Middle frontal gyrus (tissue), 1 donor: Measurements from ENCODE around the gene RGS6.

Experiments
- DNase-seq: peaks from one replicate; pipeline ENCODE4 v3.0.0-alpha.2; 2015; ENCODE audit warnings: low spot score; ENCODE audit errors: extremely low spot score

Gene RGS6

GRCh38 chr14:72155379-72155993, 223.3 kb downstream of the RGS6 start:
- no peak for DNase-seq

DNA sequence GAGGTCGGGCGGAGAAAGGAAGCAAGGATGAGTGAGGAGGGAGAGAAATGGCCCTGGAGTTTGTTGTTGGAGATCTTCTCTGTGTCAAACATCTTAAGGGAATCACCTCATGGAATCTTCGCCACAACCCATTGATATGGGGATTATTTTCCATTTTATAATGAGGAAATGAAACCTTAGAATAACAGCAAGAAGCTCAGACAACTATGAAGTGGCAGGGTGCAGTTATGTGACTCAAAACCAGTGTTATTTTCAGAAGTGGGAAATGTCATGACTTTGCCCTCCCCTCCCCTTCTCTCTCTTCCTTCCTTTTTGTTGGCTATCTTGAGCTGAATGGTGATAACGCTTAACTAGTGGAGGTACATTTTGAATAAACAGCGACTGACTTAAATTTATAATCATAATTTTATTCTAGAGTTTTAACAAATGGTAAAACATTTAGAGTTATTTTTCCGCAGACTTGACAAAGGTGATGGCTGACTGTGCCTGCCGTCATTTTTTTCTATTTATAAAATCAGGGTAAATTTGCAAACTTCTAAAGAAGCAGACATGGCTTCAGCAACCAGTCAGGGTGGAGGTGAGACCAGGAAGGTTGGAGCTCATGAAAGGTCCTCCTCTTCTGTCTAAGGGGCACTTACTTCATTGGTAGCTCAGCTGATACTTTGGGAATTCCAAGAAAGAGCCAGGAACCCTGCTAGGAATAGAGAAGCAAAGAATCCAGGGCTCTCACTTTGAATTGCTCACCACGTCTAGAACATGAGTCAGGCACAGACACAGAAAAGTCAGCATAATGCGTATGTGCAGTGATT, 232.4 kb downstream of the RGS6 start:
- DNase-seq: no peak

DNA sequence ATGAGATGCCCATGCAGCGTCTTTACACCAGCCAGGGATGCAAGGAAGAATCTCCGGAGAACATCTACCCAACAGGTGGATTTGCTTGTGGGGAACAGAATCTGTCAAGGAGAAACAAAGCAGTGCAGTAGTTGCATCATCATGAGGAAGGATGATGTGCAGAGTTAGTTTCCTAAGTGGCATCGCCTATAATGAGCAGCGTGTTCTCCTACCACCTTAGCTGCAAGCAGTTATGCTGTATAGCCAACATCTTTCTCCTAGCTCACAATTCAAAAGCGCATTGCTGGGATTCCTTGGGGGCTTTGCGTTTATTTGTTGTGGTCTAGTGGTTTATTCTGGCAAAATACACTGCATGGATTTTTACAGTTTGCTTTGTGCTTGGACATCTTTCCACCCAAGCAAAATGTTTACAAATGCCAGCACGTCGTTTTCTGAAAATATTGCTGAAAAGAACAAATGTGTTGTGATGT, 233.0 kb downstream of the RGS6 start:
- no peak for DNase-seq

GRCh38 chr14:72169521-72169920, 237.3 kb downstream of the RGS6 start:
- no peak for DNase-seq

- no peak for DNase-seq
Observed at GRCh38 chr14:72172049-72172448, 239.8 kb downstream of the RGS6 start.

DNA sequence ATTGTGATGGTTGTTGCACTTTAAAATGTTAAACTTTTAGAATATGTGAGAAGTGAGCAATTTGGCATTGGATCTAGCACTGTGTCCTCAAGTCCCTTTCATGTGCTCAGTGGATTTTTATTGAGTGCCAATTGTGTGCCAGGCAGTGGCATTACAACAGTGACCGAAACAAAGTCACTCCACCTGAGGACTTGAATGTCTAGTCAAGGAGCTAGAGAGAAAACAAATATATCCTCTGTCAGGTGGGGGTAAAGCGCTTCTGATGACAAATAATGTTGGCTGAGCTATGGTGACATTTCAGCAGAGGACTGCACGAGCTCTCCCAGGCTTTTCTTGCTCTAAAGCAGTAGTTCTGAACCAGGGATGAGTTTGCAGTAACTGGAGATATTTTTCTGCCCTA, 240.4 kb downstream of the RGS6 start:
- no peak for DNase-seq

DNA sequence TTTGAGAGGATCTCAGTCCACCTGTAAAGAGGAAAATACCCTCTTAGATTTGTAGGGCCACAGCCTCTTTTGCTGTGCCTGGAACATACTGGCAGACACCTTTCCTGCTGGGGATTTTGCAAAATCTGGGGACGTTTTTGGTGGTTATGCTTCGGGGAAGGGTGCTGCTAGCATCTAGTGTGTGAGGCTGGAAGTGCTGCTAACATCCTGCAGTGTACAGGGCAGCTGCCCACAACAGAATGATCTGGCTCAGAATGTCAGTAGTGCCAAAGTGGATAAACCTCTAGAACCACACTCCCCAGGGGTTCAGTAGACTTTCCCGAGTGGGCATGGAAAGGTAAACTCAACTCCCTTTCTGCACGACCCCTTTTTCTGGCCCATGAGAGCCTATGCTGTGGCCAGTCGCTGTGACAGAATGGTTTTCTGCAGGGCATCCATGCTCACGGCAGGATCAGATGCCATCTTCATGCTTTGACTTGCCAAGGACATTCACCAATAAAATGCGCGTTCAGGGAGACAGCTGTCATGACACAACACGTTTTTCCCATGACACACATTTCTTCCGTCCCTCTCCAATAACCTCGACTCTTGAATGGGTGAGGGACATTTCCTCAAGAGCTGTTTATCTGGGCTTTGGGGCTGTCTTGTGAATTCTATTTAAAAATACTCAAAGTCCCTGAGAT, 240.9 kb downstream of the RGS6 start:
- no peak for DNase-seq

DNA sequence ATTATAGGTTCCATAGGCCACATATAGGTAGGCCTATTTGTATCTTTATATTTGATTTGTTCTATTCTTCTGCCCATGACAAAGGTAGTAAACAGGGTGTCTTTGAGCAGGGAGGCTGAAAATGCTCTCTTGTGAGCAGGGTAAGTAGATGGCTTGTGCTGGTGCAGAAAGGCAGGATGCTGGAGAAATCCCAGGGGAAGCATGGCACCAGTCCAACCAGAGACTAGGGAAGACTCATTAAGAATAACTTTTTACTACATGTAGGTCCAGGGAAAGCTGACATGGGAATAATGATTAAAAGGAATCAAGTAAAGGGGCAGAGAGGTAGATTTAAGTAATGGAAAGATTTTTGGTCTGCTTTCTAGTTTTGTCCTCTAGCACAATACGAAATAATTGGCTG, 245.0 kb downstream of the RGS6 start:
- DNase-seq: no peak

DNA sequence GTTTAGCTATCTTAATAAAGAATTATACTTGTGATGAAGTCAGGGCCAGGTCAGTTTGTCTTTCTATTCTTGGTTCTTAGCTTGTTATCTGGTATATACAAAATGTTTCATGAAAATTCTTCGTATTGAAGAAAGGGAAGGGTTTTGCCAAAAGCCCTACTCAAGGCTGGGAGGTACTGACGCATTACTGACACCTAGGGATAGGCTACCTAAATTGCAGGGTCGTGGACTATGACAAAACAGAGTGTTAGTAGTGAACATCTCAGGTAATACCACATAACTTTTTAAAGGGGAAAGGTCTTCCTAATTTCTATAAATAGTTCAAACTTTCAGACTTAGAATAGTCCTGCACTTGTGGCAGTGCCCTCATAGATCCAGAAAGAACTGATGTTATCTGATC, 246.3 kb downstream of the RGS6 start:
- DNase-seq: no peak

- DNase-seq: no peak
Observed at GRCh38 chr14:72182708-72183432, 250.6 kb downstream of the RGS6 start.

- DNase-seq: no peak
Observed at GRCh38 chr14:72183631-72184030, 251.4 kb downstream of the RGS6 start.

- no peak for DNase-seq
Observed at GRCh38 chr14:72186523-72186922, 254.3 kb downstream of the RGS6 start.

- DNase-seq: no peak
Observed at GRCh38 chr14:72196237-72197015, 264.2 kb downstream of the RGS6 start.

DNA sequence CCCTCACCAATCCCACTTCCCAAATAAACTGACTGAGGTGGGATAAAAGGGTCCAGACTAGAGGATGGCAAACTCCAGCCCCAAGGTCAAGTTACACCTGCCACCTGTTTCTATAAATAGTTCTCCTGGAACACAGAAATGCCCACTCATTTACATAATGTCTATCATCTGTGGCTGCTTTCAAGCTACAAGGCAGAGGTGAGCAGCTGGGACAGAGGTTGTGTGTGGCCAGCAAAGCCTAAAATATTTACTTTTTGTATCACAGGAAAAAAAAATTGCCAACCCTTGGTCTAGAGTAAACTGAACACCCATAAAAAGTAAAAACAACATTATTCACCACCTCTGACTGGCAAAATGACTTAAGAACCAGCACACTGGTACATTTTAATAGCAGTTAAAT, 269.4 kb downstream of the RGS6 start:
- DNase-seq: no peak

DNA sequence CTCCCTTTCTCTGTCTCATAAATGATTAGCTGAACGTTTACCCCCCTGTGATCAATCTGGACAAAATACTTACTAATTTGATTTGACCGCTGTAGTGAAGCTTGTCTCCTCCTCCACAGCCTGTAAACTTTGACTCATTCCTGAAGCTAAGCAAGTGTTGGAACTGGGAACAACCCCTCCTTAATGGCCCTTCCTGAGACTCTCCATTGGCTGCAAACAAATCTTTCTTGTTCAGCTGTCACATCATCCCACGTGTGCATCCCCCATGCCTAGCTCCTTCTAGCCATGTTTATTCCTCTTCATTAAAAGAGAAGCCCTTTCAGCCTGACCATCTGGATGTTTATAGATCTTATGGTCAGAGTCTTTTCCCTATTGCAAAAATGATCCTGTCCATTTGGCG, 281.2 kb downstream of the RGS6 start:
- no peak for DNase-seq

GRCh38 chr14:72215080-72215479, 282.9 kb downstream of the RGS6 start:
- no peak for DNase-seq

GRCh38 chr14:72217135-72217534, 284.9 kb downstream of the RGS6 start:
- no peak for DNase-seq

- DNase-seq: no peak
Observed at GRCh38 chr14:72222046-72222445, 289.8 kb downstream of the RGS6 start.

DNA sequence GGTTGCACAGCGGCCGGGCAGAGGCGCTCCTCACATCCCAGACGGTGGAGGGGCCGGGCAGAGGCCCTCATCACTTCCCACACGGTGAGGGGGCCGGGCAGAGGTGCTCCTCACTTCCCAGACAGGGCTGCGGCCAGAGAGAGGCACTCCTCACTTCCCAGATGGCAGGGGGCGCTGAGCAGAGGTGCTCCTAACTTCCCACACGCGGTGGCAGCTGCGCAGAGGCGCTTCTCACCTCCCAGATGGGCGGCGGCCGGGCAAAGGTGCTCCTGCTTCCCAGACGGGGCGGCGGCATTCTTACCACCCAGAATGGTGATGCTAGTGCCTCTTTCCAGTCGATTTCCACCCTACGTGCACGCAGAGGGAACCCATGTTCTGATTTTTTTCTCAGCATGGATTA, 304.4 kb downstream of the RGS6 start:
- no peak for DNase-seq

DNA sequence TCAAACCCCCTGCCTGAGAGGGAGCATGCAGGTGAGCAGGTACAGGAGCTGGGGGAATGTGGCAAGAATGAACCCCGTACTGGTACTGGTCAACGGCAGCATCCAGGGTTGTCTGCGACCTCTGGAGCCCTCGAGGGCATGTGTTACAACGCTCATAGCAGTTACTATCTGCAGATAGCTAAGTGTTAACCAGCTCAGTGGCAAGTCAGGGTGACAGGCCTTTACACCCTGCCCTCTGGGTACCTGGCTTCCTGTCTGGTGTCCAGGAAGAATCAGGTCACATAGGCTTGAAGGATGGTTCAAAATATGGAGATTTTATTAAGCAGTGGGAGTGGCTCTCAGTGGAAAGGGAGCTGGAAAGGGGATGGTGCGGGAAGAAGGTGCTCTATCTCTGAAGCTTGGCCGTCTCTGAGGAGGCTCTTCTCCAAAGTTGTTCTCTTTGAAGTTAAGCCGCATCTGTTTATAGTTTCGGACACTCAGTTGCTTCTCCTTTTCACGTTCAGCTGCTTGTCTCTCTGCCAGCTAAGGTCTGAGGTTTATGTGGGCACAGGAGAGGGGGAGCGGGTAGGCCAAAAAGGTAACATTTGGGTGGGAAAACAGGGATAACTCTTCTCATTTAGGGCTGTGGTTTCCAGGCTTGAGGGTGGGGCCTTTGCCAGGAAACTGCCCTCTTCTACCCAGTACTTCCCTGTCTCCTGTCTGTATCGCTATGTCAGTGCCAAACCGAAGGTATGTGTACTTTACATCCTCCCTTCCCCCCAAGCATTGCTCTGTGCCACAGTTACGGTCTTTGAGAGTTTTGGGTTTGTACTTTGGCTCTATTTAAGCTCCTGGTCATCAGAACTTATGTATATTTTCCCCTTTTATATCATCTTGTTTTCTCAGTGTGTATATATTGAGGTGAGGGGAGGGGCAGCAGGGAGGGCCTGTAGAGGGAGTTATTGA, 305.8 kb downstream of the RGS6 start:
- DNase-seq: no peak
